SKM-1 treated with dmso at 0.1 percent for 144 hours (cell line): ENCODE results near the gene CENPW.

Source experiments
- DNase-seq: peaks from one replicate; lab custom pipeline; 2025; ENCODE audit not compliant: unreplicated experiment; lab: John Stamatoyannopoulos, UW

CENPW gene

GRCh38 chr6:126339796-126340609 is at the start of gene CENPW:
Gene CENPW, plus strand, starts transcription at chr6:126340115. Its CDS starts 159 bp downstream, at chr6:126340274.
- peak; percentile 72 for DNase-seq

GRCh38 chr6:126293891-126294524 is 45.9 kb upstream of the CENPW start:
- no peak for DNase-seq

- DNase-seq: no peak
These were observed 39.8 kb upstream of the CENPW start for GRCh38 chr6:126300126-126300525.

GRCh38 chr6:126300735-126301134 is 39.2 kb upstream of the CENPW start:
- no peak for DNase-seq

- no peak for DNase-seq
These were observed 37.7 kb upstream of the CENPW start for GRCh38 chr6:126302191-126302590.

- no peak for DNase-seq
These were observed 32.1 kb upstream of the CENPW start for GRCh38 chr6:126307849-126308248.

GRCh38 chr6:126308362-126308761 is 31.6 kb upstream of the CENPW start:
- DNase-seq: no peak

GRCh38 chr6:126312013-126312665 is 27.8 kb upstream of the CENPW start:
- DNase-seq: no peak

- DNase-seq: no peak
These were observed 26.0 kb upstream of the CENPW start for GRCh38 chr6:126313941-126314340.

- no peak for DNase-seq
These were observed 21.1 kb upstream of the CENPW start for GRCh38 chr6:126318797-126319196.

- no peak for DNase-seq
These were observed 6.2 kb upstream of the CENPW start for GRCh38 chr6:126333729-126334128.

- DNase-seq: no peak
These were observed 4.7 kb upstream of the CENPW start for GRCh38 chr6:126335210-126335609.

- DNase-seq: peak; percentile 92
These were observed 2.6 kb upstream of the CENPW start for GRCh38 chr6:126337323-126337722.

- DNase-seq: no peak
These were observed 1.2 kb downstream of the CENPW start for GRCh38 chr6:126341126-126341525.

GRCh38 chr6:126344181-126344580 is 4.3 kb downstream of the CENPW start:
- no peak for DNase-seq

GRCh38 chr6:126351960-126352359 is 12.0 kb downstream of the CENPW start:
- DNase-seq: no peak

- DNase-seq: no peak
These were observed 12.6 kb downstream of the CENPW start for GRCh38 chr6:126352514-126352913.

GRCh38 chr6:126356526-126356925 is 16.6 kb downstream of the CENPW start:
- DNase-seq: no peak

GRCh38 chr6:126359936-126360537 is 20.1 kb downstream of the CENPW start:
- no peak for DNase-seq

- DNase-seq: no peak
These were observed 22.0 kb downstream of the CENPW start for GRCh38 chr6:126361832-126362440.

- peak; percentile 71 for DNase-seq
These were observed 27.9 kb downstream of the CENPW start for GRCh38 chr6:126367849-126368248.
